A204.1 (cell line): ENCODE measurements around the gene R3HDM4.
"Not testable (repeated sequence)": the region's sequence is repeated elsewhere in the genome, so short reads cannot be mapped to it uniquely, and the experiment has no call there.

Experiments
- FAIRE-seq: peaks from 2 replicates; lab custom pipeline; 2012; peaks lifted over from hg19 to GRCh38; lab: Jason Lieb, UNC

Gene R3HDM4

DNA sequence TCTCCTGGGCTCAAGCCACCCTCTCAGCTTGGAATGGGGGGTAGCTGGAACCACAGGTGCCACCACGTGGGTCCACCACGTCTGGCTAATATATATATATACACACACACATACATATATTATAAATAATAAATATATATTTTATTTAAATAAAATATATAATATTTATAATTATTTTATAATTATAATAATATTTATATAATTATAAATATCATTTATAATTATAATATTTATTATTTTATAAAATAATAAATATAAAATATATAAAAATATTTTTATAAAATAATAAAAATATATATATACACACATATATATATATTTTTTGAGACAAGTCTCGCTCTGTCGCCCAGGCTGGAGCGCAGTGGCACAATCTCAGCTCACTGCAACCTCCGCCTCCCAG is 58.5 kb downstream of the R3HDM4 start:
- FAIRE-seq = peak; percentile 98

GRCh38 chr19:853614-854220 is 59.3 kb downstream of the R3HDM4 start:
- FAIRE-seq = not testable (repeated sequence)

- no peak for FAIRE-seq
Observed at GRCh38 chr19:853014-853585, 59.9 kb downstream of the R3HDM4 start.

DNA sequence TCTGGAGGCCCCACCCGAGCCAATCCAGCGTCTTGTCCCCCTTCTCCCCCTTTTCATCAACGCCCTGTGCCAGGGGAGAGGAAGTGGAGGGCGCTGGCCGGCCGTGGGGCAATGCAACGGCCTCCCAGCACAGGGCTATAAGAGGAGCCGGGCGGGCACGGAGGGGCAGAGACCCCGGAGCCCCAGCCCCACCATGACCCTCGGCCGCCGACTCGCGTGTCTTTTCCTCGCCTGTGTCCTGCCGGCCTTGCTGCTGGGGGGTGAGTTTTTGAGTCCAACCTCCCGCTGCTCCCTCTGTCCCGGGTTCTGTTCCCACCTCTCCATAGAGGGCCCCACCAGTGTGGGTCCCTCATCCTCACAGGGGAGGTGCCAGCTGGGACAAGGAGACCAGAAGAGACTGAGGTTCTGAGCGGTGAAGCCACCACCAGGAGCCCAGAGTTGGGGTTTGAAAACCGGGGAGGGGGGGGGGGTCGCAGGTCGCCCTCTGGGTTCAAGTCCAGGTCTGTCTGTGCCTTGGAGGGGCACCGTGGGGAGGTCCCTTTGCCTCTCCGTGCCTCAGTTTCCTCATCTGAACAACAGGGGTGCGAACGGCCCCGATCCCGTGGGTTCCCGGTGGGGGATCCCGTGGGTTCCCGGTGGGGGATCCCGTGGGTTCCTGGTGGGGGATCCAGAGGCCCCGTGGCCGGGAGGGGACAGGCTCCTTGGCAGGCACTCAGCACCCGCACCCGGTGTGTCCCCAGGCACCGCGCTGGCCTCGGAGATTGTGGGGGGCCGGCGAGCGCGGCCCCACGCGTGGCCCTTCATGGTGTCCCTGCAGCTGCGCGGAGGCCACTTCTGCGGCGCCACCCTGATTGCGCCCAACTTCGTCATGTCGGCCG is 60.6 kb downstream of the R3HDM4 start, which contains the start of gene ELANE:
Gene ELANE (plus strand): TSS at position 168 of the 878 bp plus-strand sequence. CDS start 26 bp downstream, at position 194.
- no peak for FAIRE-seq

GRCh38 chr19:850979-851335 is 62.1 kb downstream of the R3HDM4 start:
- no peak for FAIRE-seq

- no peak for FAIRE-seq
Observed at GRCh38 chr19:850221-850978, 62.6 kb downstream of the R3HDM4 start.

GRCh38 chr19:849195-849594 is 63.8 kb downstream of the R3HDM4 start:
- FAIRE-seq = not testable (repeated sequence)

DNA sequence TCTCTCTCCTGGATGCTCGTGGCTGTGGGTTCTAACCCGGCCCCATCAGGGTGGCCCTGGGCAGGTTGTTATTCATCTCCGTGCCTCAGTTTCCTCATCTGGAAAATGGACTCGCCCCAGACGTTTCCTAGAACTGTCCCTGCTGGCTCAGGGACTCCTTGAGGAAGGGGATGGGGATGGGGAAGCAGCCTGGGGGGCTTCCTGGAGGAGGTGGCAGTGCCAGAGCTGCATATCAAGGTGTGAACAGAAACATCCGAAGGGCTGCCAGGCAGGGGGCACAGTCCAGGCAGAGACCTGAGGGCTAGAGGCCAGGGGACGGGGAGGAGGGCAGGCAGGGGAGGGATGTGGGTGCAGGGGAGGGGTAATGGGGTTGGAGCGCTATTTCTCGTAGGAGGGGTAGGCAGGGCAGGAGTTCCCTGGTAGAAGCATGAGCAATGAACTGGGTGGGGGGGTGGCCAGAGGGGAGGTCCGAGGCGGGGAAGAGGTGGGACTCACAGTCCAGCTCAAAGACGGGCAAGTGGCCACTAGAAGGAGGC is 64.6 kb downstream of the R3HDM4 start:
- no peak for FAIRE-seq
